ENCODE measurements around the gene MYH15.

MYH15 gene

DNA sequence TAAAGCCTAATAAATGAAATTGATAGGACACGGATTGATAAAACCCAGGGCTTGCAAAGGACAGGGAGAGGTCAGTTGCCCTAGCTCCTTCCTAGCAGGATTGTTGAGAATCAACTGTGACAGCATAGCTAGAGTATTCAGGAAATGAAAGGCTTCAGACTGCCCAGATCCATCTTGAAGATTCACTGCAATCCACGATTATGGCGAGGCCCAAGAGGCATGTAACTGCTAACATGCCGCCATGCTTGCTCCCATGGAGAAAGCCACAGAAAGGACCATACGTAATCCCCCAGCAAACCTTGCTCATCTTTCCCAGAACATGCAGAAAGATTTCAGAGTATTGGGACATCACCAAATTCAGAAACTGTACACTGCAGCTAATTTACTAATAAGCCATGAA, 41.3 kb downstream of the MYH15 start:
- no peak for DNase-seq

DNA sequence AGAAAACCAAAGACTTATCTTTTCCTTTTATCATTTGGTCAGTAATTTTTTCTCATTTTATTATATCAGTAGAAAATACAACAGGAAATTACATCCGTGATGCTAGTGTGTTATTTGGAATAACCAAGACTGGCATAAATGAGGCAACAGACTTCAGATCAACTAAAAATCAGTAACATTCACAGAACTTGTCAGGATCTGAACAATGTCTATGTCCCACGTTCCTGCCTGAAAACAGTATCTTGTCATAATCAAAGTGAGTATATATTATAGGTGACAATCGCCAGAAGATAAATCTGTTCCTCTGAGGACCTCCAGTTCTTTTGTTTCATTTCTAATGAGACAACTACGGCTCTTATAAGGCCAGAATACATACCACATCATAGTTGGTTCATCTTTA, 41.8 kb downstream of the MYH15 start:
- DNase-seq, result no peak

DNA sequence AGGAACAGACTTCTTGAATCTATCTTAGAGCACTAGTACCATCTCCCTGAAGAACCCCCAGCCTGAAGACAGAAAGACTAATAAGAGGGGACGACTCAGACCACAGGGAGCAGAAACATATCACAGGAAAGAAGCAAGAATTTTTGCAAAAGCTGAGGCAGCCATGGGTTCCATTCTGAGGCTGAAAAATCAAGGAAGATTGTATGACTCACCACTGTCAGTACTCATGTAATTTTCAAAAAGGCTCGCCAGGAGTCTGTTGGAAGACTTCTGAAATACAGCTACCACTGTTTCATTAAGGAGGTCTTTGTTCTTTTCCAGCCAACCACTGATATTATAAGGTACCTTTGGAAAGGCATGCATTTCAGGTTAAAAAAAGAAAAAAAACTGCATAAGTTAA, 47.5 kb downstream of the MYH15 start:
- DNase-seq, result no peak

DNA sequence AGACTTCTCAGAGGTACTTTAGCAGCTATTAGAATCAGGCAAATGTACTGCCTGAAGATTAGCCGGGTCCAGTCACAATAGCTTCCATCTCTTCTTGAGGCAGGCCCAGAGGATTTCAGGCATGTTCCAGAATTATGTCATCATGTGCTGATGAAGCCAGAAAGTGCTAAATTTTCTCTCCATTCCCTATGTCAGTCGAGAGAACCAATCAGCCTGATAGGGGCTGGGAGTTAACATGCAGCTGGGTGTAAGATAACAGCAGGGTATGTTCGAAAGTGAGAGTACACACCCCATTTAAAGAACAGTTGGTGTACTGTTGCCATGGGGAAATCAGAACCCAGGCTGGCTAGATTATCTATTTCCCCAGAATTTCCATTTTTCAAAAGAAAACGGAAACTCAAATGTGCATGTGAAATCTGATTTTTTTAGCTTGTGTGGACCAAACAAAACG, 48.7 kb downstream of the MYH15 start:
- DNase-seq, result no peak

DNA sequence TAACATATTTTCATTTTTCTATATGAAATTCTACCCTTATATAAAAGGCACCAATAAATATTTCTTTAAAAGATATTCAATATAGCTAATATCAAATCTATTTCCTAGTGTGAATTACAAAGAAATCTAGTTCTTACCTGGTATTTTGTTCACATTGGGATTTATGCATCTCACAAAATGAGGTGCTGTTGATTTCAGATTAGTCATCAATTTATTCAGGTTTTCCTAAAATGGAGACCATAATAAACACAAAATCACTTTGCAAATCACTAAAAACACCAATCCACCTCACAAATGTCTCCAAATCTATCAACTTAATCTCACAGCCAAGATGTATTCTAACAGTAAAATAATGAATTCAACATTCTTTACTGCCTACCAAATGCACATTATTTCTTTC, 51.2 kb downstream of the MYH15 start:
- DNase-seq, result no peak

DNA sequence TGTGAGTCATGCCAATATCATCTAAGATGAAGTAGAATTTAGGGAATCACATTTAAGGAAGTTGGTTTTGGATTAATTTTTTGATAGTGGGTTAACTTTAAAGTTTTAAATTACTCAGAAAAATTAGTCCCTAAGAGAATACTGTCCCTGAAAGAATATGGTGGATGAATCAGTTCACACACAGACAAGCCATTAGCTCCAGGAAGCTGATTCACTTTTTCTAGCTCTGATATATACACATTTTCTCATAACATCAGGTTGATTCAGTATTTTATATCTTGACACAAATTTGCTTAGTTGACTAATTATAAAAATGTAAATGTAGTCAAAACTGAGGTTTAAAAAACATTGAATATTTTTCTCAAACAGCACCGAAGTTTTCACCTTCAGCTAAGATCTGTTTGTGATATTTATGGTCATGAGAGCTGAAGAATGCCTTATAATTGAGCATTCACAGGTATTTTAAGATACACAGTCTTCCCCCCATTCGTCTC, 55.1 kb downstream of the MYH15 start:
- no peak for DNase-seq

DNA sequence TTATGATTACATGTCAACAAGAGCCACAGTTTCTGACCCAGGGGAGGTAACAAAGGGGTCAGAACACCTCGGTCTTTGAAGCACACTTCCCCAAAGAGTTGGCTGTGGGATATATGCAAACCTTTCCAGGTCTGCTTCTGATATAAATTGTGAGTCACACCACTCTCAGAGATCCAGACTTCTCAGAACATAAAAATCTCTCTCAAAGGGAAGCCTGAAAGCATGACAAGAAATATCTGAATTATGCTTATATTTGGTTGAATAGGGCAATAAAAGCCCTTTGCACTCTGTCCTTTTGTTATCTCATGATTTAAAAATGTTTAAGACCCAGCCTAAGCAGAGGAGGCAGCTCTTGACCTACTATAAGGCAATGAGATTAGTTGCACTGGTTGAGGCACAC, 56.8 kb downstream of the MYH15 start:
- no peak for DNase-seq

DNA sequence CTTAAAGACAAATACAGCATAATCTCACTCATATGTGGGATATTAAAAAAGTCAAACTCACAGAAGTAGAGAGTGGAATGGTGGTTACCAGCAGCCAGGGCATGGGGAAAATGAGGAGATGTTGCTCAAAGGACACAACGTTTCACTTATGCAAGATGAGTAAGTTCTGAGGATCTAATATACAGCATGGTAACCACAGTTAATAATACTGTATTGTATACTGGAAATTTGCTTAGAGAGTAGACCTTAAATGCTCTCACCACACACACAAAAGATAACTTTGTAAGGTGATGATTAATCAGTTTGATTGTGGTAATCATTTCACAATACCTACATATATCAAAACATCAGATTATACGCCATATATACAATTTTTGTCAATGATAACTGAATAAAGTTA, 60.0 kb downstream of the MYH15 start:
- DNase-seq, result no peak

DNA sequence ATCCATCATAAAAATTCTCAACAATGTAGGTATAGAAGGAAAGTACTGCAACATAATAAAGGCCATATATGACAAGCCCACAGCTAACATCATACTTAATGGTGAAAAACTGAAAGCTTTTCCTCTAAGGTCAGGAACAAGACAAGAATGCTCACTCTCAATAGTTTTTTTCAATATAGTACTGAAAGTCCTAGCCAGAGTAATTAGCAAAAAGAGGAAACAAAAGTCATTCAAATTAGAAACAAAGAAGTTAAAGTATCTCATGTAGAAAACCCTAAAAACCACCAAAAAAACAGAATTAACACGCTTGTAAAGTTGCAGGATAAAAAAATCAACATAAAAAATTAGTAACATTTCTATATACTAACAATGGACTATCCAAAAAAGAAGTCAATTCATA, 61.8 kb downstream of the MYH15 start:
- no peak for DNase-seq

DNA sequence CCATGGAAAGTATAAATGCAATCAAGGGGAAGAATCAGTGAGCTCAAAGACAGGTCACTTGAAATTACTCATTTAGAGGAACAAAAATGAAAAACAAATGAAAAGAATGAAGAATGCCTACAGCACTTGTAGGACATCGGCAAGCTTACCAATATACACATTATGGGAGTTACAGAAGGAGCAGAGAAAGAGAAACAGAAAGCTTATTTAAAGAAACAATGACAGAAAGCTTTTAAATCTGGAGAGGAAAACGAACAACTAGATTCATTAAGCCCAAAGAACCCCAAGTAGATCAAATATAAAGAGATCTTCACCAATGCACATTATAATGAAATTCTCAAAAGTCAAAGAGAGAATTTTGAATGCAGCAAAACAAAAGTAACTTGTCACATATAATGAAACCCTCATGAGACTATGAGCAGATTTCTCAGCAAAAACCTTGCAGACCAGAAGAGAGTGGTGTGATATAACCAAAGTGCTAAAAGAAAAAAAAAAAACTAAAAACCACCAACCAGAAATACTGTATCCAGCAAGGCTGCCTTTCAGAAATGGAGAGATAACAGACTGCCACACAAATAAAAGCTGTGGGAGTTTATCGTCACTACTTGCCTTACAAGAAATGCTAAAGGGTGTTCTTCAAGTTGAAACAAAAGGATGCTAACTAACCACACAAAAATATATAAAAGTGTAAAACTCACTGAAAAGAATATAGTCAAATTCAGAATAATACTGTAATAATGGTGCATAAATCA, 63.1 kb downstream of the MYH15 start:
- DNase-seq, result no peak

DNA sequence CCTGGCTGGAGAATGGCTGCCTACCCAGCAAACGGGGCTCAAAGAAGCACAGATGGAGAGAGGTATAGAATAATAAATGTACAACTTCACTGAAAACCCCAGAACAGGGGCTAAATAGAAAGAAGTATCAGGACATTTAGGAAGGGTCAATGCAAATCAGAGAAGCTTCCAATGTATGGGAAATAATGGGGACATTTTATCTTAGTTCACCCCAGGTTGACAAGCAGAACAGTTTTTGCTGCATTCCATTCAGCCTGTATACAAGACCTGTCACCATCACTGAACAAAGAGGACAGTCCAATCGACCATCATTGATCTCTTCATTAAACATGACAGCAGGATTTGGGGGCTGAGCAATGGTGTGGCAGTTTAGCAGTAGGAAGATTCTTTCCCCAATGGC, 68.1 kb downstream of the MYH15 start:
- no peak for DNase-seq

DNA sequence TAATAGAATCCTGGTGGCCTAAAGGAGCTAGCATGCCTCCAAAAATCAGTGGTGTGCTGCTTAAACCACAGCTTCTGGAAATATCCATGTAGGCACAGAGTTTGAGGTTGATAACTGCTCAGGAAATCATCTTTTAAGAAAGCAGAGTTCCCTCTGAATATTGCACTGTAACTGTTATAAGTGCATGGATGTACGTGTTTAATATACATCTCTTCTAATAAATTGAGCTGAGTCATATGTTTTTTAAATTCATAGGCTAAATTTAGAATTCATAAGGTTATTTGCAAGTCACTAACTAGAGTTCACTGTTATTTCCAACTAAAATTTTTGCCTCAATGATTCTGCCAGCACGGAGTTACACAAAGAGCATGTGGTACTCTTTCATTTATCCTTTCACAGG, 68.9 kb downstream of the MYH15 start:
- no peak for DNase-seq

DNA sequence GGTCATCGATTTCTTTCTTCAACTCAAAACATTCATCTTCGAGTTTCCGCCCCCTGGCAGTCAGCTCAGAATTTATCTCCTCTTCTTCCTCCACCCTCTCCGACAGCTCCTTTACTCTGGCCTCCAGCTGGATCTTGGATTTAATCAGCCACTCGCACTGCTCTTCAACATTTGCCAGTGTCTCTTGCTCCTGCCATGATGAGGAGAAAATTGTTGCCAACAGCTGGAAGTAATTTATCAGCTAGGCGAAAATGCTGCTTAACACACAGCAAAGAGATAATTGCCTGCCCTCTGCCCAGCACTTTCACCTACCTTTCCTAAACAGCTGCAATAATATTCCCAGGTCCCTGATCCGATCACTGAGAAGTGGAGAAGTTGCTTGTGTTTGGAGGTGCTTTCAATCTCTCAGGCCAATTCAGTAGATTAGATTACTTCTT, 69.3 kb downstream of the MYH15 start:
- no peak for DNase-seq

DNA sequence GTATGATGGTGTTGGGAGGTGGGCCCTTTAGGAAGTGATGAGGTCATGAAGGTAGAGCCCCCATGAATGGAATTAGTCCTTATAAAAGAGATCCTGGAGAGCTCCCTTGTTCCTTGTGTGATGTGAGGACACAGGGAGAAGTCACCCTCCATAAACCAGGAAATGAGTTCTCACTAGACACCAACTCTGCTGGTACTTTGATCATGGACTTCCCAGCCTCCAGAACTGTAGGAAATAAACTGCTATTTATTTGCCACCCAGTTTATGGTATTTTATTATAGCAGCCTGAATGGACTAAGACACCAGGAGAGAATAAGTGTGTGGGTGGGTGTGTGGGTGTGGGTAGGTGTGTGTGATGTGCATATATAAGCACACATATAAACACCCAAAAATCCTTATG, 71.9 kb downstream of the MYH15 start:
- DNase-seq, result no peak

DNA sequence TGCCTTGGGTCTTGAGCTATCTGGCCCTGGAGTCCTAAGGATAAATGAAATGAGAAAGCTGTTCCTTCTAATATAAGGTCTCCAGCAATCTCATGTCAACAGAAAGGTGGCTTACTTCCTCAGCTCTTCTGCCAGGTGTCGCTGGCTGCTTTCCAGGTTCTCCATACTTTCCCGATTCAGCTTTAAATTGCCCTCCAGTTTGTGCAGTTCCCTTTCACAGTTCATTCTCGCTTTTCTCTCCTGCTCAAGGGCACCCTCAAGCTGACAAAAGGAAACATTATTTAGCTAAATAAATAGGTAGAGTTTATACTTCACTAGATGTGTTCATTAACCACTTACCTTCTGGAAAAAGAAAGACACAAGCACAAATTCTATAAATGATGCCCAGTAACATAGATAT, 73.0 kb downstream of the MYH15 start:
- DNase-seq, result no peak

DNA sequence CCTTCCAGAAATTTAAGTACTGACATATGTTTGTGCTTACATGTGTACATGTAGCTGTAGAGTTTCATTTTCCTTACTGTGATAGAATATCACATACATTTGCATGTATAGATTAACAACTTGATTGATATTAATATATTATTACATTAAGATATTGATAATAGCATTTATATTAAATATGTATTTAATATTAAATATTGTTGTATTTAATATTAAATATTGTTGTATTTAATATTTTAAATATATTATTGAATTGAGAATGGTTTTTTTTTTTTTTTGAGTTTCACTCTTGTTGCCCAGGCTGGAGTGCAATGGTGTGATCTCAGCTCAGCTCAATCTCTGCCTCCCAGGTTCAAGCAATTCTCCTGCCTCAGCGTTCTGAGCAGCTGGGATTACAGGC, 76.5 kb downstream of the MYH15 start:
- DNase-seq, result no peak

DNA sequence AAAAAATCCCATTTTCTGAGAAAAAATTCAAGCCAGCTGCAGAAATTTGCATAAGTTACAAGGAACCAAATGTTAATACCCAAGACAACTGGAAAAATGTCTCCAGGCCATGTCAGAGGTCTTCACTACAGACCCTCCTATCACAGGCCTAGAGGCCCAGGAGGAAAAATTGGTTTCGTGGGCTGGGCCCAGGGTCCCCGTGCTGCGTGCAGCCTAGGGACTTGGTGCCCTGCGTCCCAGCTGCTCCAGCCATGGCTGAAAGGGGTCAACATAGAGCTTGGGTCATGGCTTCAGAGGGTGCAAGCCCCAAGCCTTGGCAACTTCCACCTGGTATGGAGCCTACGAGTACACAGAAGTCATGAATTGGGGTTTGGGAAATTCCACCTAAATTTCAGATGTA, 78.0 kb downstream of the MYH15 start:
- no peak for DNase-seq

DNA sequence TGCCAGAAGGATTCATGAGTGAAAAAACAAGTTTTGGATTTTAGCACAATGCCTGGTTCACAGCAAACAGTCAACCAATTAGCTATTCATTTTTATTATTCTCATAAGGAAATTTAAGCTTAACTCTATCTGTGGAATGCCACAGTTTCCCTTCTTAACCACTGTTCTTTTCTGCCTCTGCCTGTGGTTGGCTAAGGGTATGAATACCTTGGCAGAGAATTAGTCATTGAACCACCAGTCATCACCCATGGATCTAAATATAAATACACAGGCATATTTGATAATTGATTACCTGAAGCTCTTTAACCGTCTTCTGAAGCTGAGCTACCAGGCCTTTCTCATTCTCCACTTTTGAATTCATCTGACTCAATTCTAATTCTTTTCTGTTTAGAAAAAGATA, 79.9 kb downstream of the MYH15 start:
- DNase-seq, result no peak

DNA sequence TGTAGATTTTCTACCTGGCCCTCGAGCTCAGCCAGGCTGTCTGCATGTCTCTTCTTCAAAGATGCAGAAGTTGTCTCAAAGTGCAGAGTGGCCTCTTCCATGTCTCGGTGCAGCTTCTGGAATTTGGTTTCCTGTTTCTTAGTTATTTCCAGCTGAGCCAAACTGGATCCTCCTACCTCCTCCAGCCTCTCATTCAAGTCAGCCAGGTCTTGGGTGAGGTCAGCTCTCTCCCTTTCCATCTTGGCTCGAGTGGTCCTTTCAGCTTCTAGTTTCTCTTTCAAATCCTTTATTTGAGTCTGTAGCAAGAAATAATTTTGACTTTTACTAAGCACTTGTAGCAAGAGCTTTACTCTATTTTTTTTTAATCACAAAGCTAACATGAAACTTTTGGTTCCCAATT, 81.8 kb downstream of the MYH15 start:
- no peak for DNase-seq

DNA sequence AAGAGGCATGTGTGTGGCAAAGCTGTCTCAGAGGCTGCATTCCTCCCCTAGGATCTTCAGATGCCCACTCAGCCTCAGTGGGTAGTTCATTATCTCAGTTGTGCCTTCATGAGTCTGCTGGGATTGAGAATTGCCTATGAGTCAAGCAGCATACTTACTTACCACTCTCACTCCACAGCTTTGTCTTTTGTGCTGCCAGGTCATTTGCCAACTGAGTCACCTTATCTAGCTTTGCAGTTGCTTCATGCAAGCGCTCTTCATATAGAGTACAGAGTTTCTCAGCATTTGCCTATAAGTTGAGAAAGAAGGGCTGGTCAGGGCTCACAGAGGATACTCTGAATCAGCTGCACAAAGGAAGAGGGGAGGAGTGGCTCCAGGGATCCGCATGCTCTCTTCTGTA, 89.5 kb downstream of the MYH15 start:
- DNase-seq, result no peak

DNA sequence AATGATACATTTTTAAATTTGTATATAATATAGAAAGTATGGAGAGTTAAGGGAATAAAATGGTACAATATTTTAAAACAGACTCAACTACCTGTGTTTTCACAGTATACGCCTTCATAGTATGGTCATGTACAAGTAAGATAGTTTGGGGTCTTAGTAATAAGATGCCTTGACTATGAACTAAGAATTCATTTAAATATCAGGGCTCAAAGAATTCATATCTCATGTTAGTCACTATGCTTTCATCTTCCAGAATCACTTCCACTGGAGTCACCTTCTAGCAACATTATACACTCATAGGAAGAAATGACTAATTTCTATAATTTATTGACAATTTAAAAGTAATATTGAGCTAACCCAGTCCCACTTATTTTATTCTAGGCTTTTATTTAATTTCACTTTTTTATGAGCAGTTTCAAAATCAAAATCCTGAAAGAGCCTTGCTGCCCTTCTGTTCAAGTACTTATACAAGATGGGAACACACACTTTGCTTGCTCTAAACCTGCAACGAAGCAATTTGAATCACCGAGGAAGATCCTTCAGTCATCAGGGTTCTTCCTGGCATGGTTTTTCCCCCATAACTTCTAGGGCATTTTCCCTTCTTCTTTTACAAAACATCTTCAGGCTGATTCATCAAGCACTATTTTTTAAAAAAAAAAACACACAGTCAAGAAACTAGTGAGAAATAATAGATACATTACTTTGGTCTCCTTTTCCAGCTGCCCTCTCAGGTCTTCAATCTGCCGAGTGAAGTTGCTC, 94.1 kb downstream of the MYH15 start:
- no peak for DNase-seq

DNA sequence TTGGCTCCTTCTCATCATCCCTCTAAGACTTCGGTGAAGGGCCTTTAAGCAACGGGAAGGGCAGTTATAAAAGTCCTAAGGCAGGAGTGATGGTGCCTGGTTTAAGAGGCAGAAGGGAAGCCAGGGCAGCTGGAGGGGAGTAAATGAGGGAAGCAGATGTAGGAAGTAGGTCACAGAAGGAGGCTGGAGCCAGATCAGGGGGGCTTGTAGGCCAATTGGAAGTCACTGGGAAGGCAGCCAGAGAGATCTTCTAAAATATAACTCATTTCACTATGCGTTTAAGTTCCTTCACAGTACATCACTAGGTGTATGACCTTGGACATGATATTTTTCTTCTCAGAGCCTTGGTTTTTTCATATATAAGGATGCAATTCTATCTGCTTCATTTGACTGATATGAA, 94.7 kb downstream of the MYH15 start:
- DNase-seq, result no peak

DNA sequence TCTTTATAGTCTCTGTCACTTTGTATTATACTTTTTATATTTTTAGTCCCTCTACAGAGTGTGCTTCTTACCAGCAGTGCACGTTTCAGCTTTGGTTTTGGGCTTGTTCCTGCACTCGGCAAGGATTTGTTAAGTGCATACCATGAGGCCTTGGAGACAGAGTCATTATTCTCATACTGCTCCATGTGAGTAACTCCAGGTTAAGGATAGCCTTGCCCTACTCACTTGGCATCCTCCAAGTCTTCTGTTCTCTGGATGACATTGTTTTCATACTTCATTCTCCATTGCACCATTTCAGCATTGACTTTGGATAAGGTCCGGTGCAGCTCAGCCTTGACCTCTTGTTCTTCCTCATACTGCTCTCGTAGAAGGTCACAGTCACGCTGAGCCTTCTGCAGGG, 96.4 kb downstream of the MYH15 start:
- no peak for DNase-seq

DNA sequence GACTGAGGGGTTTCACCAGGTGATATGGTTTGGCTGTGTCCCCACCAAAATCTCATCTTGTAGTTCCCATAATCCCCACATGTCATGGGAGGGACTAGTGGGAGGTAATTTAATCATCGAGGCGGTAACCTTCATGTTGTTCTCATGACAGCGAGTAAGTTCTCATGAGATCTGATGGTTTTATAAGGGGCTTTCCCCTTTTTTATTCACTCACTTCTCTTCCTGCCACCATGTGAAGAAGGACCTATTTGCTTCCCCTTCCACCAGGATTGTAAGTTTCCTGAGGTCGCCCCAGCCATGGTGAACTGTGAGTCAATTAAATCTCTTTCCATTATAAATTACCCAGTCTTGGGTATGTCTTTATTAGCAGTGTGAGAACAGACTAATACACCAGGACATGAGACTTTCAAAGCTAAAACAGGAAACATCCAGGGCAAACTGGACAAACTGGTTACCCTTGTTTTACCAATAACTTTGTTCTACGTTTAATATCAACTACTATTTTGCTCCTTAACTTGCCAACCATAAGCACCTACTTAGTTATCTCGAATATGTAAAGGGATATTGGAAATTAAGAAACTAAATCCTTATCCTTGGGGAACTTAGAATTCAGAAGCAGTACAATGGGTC, 98.2 kb downstream of the MYH15 start:
- no peak for DNase-seq
